ENCODE data around the gene KCND3.

DNA sequence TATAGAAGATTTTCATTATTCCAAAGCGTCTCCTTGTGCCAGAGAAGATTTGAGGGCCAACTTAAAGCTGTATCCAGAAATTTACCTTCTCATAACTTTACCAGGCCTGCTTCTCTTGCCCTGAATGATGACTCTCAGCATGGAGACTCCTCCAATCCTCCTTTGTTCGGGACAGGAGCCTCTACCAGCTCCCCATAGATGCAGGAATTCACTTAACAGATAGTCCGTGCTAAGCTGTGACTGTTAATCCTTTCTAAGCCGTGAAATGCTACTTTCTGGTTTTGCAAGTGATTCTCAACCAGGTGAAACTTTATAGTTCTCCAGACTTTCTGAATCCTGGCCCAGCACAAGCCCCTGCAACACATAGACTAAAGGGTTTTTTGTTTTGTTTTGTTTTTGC, 31.8 kb upstream of the KCND3 start:
- TF ChIP-seq, protein P1, sequence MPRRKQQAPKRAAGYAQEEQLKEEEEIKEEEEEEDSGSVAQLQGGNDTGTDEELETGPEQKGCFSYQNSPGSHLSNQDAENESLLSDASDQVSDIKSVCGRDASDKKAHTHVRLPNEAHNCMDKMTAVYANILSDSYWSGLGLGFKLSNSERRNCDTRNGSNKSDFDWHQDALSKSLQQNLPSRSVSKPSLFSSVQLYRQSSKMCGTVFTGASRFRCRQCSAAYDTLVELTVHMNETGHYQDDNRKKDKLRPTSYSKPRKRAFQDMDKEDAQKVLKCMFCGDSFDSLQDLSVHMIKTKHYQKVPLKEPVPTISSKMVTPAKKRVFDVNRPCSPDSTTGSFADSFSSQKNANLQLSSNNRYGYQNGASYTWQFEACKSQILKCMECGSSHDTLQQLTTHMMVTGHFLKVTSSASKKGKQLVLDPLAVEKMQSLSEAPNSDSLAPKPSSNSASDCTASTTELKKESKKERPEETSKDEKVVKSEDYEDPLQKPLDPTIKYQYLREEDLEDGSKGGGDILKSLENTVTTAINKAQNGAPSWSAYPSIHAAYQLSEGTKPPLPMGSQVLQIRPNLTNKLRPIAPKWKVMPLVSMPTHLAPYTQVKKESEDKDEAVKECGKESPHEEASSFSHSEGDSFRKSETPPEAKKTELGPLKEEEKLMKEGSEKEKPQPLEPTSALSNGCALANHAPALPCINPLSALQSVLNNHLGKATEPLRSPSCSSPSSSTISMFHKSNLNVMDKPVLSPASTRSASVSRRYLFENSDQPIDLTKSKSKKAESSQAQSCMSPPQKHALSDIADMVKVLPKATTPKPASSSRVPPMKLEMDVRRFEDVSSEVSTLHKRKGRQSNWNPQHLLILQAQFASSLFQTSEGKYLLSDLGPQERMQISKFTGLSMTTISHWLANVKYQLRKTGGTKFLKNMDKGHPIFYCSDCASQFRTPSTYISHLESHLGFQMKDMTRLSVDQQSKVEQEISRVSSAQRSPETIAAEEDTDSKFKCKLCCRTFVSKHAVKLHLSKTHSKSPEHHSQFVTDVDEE (CRISPR knock-in tag; IDR thresholded peaks at IDR 0.05) = no peak
- TF ChIP-seq ESRRG (CRISPR knock-in tag; IDR thresholded peaks at IDR 0.05) (no peak), OSR1 (CRISPR knock-in tag; IDR thresholded peaks at IDR 0.05) (no peak)
- TF ChIP-seq, protein P2, sequence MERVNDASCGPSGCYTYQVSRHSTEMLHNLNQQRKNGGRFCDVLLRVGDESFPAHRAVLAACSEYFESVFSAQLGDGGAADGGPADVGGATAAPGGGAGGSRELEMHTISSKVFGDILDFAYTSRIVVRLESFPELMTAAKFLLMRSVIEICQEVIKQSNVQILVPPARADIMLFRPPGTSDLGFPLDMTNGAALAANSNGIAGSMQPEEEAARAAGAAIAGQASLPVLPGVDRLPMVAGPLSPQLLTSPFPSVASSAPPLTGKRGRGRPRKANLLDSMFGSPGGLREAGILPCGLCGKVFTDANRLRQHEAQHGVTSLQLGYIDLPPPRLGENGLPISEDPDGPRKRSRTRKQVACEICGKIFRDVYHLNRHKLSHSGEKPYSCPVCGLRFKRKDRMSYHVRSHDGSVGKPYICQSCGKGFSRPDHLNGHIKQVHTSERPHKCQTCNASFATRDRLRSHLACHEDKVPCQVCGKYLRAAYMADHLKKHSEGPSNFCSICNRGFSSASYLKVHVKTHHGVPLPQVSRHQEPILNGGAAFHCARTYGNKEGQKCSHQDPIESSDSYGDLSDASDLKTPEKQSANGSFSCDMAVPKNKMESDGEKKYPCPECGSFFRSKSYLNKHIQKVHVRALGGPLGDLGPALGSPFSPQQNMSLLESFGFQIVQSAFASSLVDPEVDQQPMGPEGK (CRISPR knock-in tag; IDR thresholded peaks at IDR 0.05; ENCODE audit: borderline replicate concordance) = no peak

Data from SK-N-SH treated with all-trans-retinoic acid at 6 μM for 48 hours (cell line).